ENCODE data around the gene MYO18A.

MYO18A gene

DNA sequence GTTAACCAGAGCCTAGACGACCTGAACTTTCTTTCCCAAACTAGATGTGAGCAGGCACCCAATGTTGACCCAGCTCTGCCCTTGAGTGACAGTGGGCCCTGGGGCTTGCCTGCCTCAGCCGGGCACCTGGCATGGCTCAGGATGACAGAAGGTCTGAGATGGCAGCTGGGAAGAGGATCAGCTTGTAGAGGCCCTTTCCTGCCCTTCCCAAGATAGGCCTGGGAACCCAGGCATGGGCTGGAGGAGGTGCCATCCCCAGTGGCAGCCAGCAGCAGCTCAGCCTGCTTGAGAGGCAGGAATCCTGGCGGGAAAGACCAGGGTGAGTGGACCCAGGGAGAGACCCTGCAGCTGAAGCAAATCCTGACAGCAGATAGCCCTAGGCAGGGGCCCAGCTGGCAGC is 78.2 kb downstream of the MYO18A start:
- TF ChIP-seq, protein P1, sequence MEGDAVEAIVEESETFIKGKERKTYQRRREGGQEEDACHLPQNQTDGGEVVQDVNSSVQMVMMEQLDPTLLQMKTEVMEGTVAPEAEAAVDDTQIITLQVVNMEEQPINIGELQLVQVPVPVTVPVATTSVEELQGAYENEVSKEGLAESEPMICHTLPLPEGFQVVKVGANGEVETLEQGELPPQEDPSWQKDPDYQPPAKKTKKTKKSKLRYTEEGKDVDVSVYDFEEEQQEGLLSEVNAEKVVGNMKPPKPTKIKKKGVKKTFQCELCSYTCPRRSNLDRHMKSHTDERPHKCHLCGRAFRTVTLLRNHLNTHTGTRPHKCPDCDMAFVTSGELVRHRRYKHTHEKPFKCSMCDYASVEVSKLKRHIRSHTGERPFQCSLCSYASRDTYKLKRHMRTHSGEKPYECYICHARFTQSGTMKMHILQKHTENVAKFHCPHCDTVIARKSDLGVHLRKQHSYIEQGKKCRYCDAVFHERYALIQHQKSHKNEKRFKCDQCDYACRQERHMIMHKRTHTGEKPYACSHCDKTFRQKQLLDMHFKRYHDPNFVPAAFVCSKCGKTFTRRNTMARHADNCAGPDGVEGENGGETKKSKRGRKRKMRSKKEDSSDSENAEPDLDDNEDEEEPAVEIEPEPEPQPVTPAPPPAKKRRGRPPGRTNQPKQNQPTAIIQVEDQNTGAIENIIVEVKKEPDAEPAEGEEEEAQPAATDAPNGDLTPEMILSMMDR (conservative IDR thresholded peaks at IDR 0.05): no peak
- H3K27ac ChIP-seq: no peak overlapping the region

DNA sequence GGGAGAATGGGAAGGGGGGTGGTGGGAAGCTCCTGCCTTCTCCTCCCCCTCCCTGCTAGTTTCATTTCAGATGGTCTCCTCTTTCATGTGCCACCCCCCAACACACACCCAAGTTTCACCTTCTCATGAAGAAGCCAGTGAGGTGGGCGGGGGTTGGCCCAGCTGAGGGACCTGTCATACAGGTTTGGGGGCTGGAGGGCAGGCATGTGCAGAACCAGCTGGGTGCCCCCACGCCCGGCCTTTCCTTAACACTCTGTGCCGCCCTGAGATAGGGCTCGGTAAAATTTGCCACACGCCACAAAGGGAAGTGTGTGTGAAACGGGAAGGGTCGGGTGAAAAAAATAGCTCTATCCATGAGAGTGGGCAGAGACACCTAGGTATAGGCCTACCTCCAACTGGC is 79.9 kb downstream of the MYO18A start:
- no peak overlapping the region; the same call in 1 of the 2 replicates for H3K27ac ChIP-seq

DNA sequence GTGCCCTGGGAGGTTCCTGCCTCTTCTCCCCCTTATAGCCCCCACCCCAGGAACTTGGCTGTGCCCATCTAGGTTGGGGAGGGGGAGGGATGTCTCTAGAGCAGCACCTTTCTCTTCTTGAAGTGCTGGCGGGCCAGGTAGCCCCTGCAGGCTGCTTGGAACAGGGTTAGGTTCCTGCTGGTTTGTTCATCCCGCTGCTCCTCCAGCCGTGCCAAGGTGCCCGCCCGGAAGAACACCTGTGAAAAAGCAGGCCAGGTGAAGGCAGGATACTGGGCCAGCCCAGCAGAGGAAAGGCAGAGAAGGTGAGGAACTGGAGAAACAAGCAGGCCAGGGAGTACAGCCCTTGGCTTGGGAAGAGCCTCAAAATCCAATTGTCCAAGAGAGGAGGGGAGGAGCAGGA is 80.7 kb downstream of the MYO18A start:
- TF ChIP-seq, protein P1 (conservative IDR thresholded peaks at IDR 0.05): no peak
- no peak overlapping the region; the same call in 1 of the 2 replicates for H3K27ac ChIP-seq

More for the DNA sequence above, 79.9 kb downstream of the MYO18A start:
- TF ChIP-seq, protein P1 (conservative IDR thresholded peaks at IDR 0.05): no peak

DNA sequence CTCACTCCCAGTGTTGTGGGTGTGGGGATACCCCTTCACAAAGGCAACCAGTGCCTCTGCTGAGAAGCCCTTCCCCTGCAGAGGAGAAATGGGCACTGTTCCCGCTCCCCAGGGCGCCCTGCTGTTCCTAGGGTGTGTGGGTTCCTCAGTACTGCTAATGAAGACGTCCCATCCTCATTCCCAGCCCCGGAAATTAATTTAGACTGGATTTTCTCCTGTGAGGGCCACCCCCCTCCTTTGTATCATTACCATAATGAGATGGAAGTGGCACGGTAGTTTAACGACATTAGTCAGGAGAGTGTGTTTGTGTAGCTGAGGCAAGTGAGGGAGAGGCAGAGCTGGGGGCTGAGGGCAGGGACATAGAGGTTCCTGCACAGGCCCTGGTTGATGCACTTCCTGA is 84.1 kb downstream of the MYO18A start:
- TF ChIP-seq, protein P1 (conservative IDR thresholded peaks at IDR 0.05): no peak
- H3K27ac ChIP-seq: no peak overlapping the region

DNA sequence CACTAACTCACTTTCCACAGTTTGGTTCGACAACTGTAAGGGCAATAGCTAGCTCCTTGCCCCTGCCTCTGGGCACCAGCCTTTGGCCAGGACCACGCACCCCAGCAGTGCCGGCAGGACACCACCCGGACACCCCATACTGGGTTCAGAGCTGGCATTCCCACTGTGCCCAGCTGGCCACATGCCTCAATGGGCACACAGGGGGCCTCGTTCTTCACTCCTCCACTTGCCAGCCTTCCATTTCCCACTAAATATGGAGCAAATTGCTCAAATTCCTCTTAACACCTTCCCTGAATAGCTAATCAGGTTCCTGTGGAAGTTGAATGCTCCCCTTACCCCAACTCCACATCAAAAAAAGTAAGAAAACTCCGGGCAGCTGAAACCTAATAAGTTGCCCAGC is 84.8 kb downstream of the MYO18A start:
- H3K27ac ChIP-seq: no peak overlapping the region
- TF ChIP-seq, protein P1 (conservative IDR thresholded peaks at IDR 0.05): no peak

DNA sequence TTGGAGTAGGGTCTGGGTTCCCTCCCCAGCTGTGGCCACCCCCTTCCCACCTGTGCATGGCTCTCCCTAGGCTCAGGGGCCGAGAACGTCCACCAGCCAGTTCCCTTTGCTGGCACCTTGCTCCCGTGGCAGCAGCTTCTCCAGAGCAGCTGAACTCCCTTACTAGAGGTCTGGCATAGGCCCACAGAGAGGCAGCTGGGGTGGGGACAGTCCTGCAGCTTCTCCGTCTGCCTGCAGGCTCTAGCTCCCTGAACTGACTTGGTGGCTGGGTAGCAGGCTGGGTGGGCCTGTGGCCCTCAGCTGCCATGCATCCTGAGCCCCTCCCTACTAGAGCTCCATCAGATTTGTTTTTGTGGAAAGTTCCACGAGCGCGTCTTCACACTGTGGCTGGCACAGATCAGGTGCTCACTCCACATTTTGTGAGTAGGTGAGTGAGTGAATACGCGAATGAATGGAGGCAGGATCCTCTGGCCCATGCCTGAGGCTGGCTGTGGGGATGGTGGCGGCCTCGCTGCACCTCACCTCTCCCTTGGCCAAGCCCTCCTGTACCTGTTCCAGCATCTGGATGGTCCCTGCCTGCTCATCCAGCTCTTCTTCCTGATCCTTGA is 86.0 kb downstream of the MYO18A start:
- no peak overlapping the region for H3K27ac ChIP-seq
- TF ChIP-seq, protein P1 (conservative IDR thresholded peaks at IDR 0.05): no peak

DNA sequence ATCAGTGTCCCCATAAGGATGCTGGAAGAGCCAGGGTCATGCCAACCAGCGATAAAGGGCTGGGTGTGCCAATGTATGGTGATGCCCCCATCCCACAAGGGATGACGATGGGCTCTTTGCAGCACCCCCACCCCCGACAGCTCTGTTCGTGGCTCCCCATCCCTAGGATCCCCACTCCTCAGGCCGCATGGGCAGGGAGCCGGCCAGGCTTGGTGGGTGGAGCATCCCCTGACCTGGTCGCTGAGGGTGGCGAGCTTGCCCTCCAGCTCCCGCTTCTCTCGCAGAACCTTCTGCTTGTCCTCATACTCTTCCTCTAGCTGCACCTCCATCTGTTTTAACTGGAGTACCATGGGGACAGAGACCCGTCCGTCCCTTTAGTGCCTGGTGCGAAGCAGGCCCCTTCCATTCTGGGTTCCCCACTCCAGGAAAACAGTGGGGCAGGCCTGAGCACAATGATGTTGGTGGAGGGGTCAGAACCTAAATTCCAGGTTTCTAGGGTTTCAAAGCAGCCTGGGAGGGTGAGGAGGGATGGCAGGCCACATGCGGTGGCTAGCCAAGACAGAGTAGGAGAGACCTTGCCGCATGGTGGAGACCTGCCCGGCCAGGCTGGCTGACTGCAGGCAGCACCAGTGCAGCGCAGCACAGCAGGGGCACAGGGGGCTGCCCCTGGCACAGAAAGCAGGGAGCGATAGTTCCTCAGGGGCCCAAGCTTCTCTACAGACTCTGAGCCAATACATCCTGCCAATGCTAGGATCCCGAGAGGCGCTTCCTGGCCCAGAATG is 86.9 kb downstream of the MYO18A start:
- TF ChIP-seq, protein P1 (conservative IDR thresholded peaks at IDR 0.05): no peak
- H3K27ac ChIP-seq: no peak overlapping the region
